Endothelial cell of umbilical vein (primary cell): ENCODE measurements around the gene ATP6V1F.

Experiments
- EZH2 ChIP-seq: IDR thresholded peaks from 2 replicates; pipeline ENCODE4 v1.6.1; 2012; ENCODE audit warnings: borderline replicate concordance, low read depth, mild to moderate bottlenecking, moderate library complexity, low read length, inconsistent platforms; ENCODE audit not compliant: severe bottlenecking
- FOS ChIP-seq: IDR thresholded peaks from 2 replicates; pipeline ENCODE4 v1.6.1; 2011; ENCODE audit warnings: mild to moderate bottlenecking, low read length, moderate library complexity, borderline replicate concordance; ENCODE audit not compliant: insufficient read depth
- JUN ChIP-seq: IDR thresholded peaks from 2 replicates; pipeline ENCODE4 v1.6.1; 2011; ENCODE audit warnings: borderline replicate concordance, low read depth; ENCODE audit not compliant: insufficient read length, insufficient read depth
- MYC ChIP-seq: IDR thresholded peaks from one replicate; pipeline ENCODE4 v1.6.1; 2011; ENCODE audit warnings: mild to moderate bottlenecking, low read depth, low read length
- POLR2A ChIP-seq: IDR thresholded peaks from 2 replicates; pipeline ENCODE4 v1.6.1; 2012; ENCODE audit warnings: low read depth, mild to moderate bottlenecking, control low read depth, low read length
- POLR2AphosphoS5 ChIP-seq: IDR thresholded peaks from 2 replicates; pipeline ENCODE4 v1.6.1; 2012; ENCODE audit warnings: low read depth, mild to moderate bottlenecking, control low read depth, low read length, moderate library complexity; ENCODE audit not compliant: insufficient read depth
- TF ChIP-seq, protein P1 (sequence below), 2 donors: IDR thresholded peaks; 1 replicate in 1 of 2; 2 replicates in 1 of 2; pipeline ENCODE4 v1.5.1; 2011; ENCODE audit warnings: low read length in 2 of 2, mild to moderate bottlenecking in 2 of 2, moderate library complexity in 2 of 2, control low read depth in 1 of 2, inconsistent platforms in 1 of 2, low read depth in 1 of 2; ENCODE audit not compliant: insufficient read depth in 1 of 2; ENCODE audit errors: extremely low read depth in 1 of 2
- TF ChIP-seq, protein P2 (sequence below): IDR thresholded peaks from 2 replicates; pipeline ENCODE4 v1.6.1; 2011; ENCODE audit not compliant: insufficient read depth, insufficient read length

DNA sequence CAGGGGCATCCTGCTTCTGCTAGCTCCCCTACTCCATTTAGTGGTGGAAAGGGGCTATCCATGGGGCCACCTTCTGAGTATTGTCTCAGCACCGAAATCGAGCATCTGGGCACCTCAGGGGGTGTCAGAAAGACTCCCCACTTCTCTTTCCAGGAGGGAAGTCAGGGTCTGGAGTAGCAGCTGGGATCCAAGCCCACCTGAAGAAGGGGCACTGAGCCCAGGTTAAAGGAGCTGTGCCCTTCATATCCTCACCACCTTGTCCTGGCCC lies 29.8 kb upstream of the ATP6V1F start:
- TF ChIP-seq, protein P1, sequence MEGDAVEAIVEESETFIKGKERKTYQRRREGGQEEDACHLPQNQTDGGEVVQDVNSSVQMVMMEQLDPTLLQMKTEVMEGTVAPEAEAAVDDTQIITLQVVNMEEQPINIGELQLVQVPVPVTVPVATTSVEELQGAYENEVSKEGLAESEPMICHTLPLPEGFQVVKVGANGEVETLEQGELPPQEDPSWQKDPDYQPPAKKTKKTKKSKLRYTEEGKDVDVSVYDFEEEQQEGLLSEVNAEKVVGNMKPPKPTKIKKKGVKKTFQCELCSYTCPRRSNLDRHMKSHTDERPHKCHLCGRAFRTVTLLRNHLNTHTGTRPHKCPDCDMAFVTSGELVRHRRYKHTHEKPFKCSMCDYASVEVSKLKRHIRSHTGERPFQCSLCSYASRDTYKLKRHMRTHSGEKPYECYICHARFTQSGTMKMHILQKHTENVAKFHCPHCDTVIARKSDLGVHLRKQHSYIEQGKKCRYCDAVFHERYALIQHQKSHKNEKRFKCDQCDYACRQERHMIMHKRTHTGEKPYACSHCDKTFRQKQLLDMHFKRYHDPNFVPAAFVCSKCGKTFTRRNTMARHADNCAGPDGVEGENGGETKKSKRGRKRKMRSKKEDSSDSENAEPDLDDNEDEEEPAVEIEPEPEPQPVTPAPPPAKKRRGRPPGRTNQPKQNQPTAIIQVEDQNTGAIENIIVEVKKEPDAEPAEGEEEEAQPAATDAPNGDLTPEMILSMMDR (IDR thresholded peaks at IDR 0.05; ENCODE audit: extremely low read depth in 1 of 2, insufficient read depth in 1 of 2, low read depth in 1 of 2, low read length in 2 of 2) = no peak
- TF ChIP-seq EZH2 (no peak), POLR2A (no peak), POLR2AphosphoS5 (no peak), FOS (no peak), JUN (no peak), MYC (no peak)
- TF ChIP-seq, protein P2, sequence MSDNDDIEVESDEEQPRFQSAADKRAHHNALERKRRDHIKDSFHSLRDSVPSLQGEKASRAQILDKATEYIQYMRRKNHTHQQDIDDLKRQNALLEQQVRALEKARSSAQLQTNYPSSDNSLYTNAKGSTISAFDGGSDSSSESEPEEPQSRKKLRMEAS = no peak
